Progenitor cell of endocrine pancreas (in vitro differentiated cells): Measurements from ENCODE around the gene IL1RAP. TPM values are rescaled to one million over a fixed set of nuclear protein-coding genes. Genes with fewer than 3 reads are reported as not detected.
"Not testable (repeated sequence)": the region's sequence is repeated elsewhere in the genome, so short reads cannot be mapped to it uniquely, and the experiment has no call there.

Experiments used
- DNase-seq: peaks from one replicate; pipeline ENCODE4 v3.0.0; 2021; ENCODE audit warnings: low spot score; ENCODE audit not compliant: unreplicated experiment
- H3K27ac Mint-ChIP-seq: 2 replicates; pipeline ENCODE4 v1.8.0; 2021; ENCODE audit warnings: mild to moderate bottlenecking, moderate library complexity, mixed read lengths
- H3K27me3 Mint-ChIP-seq: 2 replicates; pipeline ENCODE4 v1.8.0; 2021; ENCODE audit warnings: mixed read lengths
- H3K36me3 Mint-ChIP-seq: 2 replicates; pipeline ENCODE4 v1.8.0; 2022; ENCODE audit warnings: mixed read lengths; ENCODE audit not compliant: insufficient read depth
- H3K4me1 Mint-ChIP-seq: 2 replicates; pipeline ENCODE4 v1.8.0; 2021; ENCODE audit warnings: low read depth, mixed read lengths
- H3K4me3 Mint-ChIP-seq: 2 replicates; pipeline ENCODE4 v1.8.0; 2021; ENCODE audit warnings: low read depth, mild to moderate bottlenecking, moderate library complexity, mixed read lengths
- H3K9me3 Mint-ChIP-seq: 2 replicates; pipeline ENCODE4 v1.8.0; 2021; ENCODE audit warnings: low read depth, mixed read lengths
- long read RNA-seq: library from polyadenylated mRNA; unstranded; transcript quantifications from one replicate; pipeline ENCODE4 v2.0.0, GENCODE V29; 2020
- total RNA-seq: library from RNA; stranded (reverse); gene quantifications from 2 replicates; pipeline ENCODE4 v1.2.1, GENCODE V29; 2021
- TF ChIP-seq, protein P1 (sequence below): fragments of 200-600 bp; sonication (generic); IDR thresholded peaks from one replicate; pipeline ENCODE4 v1.5.0; 2021; ENCODE audit warnings: antibody characterized with exemption, mild to moderate bottlenecking; ENCODE audit not compliant: unreplicated experiment

Gene IL1RAP
- 20.0 and 21.0 TPM in 2 replicates for total RNA-seq
- long read RNA-seq, full-length matches to known transcripts = 13 of 27 reads
- long read RNA-seq, partial matches to known transcripts = 10 of 27 reads
- long read RNA-seq, other reads (novel, unspliced or antisense) = 4 of 27 reads

DNA sequence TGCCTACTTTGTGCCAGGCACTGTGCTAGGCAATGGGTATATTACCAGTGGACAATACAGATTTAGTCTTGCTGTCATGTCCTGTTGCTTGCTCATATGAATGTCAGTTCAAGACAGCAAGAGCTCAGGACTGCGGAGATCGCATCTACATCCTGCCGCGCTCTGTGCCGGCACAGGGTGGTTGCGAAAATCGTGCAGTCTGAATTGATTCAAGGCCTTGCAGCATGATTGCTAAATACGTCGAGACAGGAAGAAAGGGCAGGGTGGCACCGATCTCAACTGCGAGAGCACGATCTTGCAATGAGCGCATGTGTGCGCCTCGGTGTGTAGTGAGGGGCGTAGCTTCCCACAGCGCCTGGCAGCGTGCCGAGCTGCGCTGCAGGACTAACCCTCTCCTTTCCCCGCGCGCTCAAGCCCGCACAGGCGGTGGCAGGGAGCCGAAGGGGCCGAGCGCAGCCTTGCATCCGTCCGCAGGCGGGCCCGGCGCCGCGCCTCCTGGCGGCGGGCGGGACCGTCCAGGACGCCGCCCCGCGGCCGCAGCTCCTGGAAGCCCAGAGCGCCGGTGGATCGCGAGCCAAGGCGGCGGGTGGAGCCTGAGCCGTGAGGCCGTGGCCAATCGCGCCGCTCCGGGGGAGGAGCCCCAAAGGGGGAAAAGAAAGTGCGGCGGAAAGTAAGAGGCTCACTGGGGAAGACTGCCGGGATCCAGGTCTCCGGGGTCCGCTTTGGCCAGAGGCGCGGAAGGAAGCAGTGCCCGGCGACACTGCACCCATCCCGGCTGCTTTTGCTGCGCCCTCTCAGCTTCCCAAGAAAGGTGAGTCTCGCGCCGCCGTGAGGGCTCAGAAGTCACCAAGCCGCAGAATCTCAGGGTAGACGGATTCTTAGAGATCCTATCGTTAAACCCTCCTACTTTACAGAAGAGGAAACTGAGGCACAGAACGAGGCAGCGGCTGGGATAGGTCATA, at the start of gene IL1RAP:
Gene IL1RAP, plus strand, starts transcription at position 677 of the 962 bp plus-strand sequence. CDS start 50,205 bp downstream, outside the sequence.
- Mint-ChIP-seq H3K36me3 (peaks cover 4% of the 10 kb centered on the region), H3K4me1 (peaks cover 17% of the 10 kb centered on the region), H3K9me3 (no peaks in the 10 kb centered on the region), H3K27ac (peak within 1 kb of the TSS; percentile 54), H3K4me3 (peak within 1 kb of the TSS; percentile 85), H3K27me3 (peaks cover 8% of the 10 kb centered on the region)
- DNase-seq = peak; percentile 77
- TF ChIP-seq, protein P1, sequence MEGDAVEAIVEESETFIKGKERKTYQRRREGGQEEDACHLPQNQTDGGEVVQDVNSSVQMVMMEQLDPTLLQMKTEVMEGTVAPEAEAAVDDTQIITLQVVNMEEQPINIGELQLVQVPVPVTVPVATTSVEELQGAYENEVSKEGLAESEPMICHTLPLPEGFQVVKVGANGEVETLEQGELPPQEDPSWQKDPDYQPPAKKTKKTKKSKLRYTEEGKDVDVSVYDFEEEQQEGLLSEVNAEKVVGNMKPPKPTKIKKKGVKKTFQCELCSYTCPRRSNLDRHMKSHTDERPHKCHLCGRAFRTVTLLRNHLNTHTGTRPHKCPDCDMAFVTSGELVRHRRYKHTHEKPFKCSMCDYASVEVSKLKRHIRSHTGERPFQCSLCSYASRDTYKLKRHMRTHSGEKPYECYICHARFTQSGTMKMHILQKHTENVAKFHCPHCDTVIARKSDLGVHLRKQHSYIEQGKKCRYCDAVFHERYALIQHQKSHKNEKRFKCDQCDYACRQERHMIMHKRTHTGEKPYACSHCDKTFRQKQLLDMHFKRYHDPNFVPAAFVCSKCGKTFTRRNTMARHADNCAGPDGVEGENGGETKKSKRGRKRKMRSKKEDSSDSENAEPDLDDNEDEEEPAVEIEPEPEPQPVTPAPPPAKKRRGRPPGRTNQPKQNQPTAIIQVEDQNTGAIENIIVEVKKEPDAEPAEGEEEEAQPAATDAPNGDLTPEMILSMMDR = peak; percentile 81

DNA sequence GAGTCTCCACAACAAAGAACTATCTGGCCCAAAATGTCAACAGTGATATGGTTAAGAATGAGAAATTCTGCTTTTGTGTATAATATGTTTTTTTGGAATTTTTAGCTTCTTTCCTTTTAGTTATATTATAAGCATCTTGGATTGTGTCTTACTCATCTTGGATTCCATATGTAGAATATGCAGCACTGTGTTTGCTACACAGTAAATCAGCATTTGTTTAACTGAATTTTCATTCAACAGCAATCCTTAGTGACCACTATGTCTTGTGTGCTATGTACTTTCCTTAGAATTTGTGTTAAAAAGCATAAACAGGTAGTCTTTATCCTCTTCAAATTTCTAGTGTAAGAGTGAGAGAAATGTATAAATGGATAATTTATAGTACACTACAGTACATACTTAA, 46.0 kb upstream of the IL1RAP start:
- peaks cover 4% of the 10 kb centered on the region for H3K36me3 Mint-ChIP-seq
- H3K27me3 Mint-ChIP-seq = no peaks in the 10 kb centered on the region
- TF ChIP-seq, protein P1 = no peak
- no peak overlapping the region for H3K4me3 Mint-ChIP-seq
- H3K9me3 Mint-ChIP-seq = peaks cover 18% of the 10 kb centered on the region
- DNase-seq = no peak
- peaks cover 8% of the 10 kb centered on the region for H3K4me1 Mint-ChIP-seq
- no peak overlapping the region for H3K27ac Mint-ChIP-seq

GRCh38 chr3:190473261-190473660, 40.6 kb upstream of the IL1RAP start:
- H3K9me3 Mint-ChIP-seq = peaks cover 24% of the 10 kb centered on the region
- H3K27ac Mint-ChIP-seq, DNase-seq, H3K27me3 Mint-ChIP-seq, H3K4me1 Mint-ChIP-seq, H3K4me3 Mint-ChIP-seq, H3K36me3 Mint-ChIP-seq: not testable (repeated sequence)

DNA sequence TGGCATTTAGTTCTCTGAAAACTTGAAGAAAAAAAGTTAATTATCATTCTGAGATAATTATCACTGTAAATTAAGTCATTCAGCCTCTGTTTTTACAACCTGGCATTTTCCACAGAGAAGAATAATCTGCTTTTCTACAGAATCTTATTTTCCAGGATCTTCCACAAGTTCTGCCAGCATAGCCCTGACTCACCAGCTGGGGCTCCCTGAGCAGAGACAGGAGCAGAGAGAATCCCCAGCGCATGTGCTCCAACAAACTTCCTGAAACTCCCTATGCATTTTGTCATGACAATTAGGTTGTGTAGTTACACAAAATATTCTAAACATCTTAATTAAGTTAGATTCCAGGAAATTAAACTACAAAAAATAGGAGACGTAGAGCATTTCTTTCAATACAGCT, 32.1 kb upstream of the IL1RAP start:
- Mint-ChIP-seq H3K27me3 (no peaks in the 10 kb centered on the region), H3K9me3 (peaks cover 3% of the 10 kb centered on the region)

DNA sequence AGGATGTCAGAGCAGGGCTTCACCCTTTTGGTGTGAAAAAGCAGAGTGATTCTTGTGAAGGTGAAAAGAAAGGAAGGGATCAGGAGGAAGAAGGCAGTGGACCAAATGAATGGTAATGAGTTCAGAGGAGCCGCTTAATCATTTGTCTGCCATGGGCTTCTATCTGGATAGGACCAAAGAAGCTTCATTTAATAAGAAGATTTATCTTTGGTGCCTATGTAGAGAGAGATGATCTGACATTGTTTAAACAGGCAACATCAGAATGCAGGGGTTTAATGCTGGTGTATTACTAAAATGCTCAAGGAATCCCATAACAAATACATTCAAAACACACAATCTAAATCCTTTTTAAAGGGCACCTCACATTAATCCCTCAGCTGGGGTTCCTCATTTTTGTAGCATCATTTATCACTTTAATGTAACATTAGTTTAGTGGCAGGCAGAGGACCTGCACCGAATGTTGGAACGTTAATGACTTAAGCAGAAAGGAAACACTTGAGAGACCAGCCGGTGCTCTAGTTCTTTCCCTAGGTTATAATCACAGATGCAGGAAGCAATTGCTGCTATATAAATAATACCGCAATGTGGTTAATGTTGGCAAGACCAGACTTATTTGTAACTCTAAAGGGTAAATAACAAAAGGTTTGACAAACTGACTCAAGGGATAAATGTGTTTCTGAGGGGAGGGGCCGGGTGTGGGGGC, 27.9 kb upstream of the IL1RAP start:
- no peaks in the 10 kb centered on the region for H3K9me3 Mint-ChIP-seq
- TF ChIP-seq, protein P1 = no peak
- peak overlapping the region; percentile 57 for H3K27ac Mint-ChIP-seq
- no peak for DNase-seq
- H3K4me3 Mint-ChIP-seq = no peak overlapping the region
- H3K36me3 Mint-ChIP-seq = no peaks in the 10 kb centered on the region
- peaks cover 8% of the 10 kb centered on the region for H3K4me1 Mint-ChIP-seq
- H3K27me3 Mint-ChIP-seq = no peaks in the 10 kb centered on the region

More for the DNA sequence above, 32.1 kb upstream of the IL1RAP start:
- H3K27ac Mint-ChIP-seq = no peak overlapping the region
- no peak overlapping the region for H3K4me3 Mint-ChIP-seq
- peaks cover 7% of the 10 kb centered on the region for H3K4me1 Mint-ChIP-seq
- DNase-seq = no peak
- H3K36me3 Mint-ChIP-seq = no peaks in the 10 kb centered on the region
- TF ChIP-seq, protein P1 = no peak
